Heart left ventricle (tissue), 16 donors: ENCODE results near the gene CCNY. TPM values are rescaled to one million over a fixed set of nuclear protein-coding genes. Genes with fewer than 3 reads are reported as not detected.

Experiments used
- ATAC-seq, 4 donors: fragments of 200-7000 bp; cut with Tn5 transposase; one replicate each; pipeline ENCODE4 v1.9.1; 2020 to 2022; ENCODE audit warnings: moderate library complexity in 4 of 4, mild to moderate bottlenecking in 3 of 4, moderate number of reproducible peaks in 1 of 4
- DNase-seq, 5 donors: peaks; one replicate each; pipeline ENCODE4 v3.0.0-alpha.2; 2020
- H3K27ac ChIP-seq, 12 donors: fragments of 200-600 bp; sonication (generic) in 4 of 12; one replicate each; pipeline versions ENCODE4 v1.5.0 to v1.8.0; 2016 to 2022; ENCODE audit warnings: mild to moderate bottlenecking in 2 of 12
- H3K27me3 ChIP-seq, 9 donors: fragments of 200-600 bp; sonication (generic) in 2 of 9; one replicate each; pipeline versions ENCODE4 v1.5.1 to v1.8.0; 2016 to 2022; ENCODE audit warnings: mild to moderate bottlenecking in 3 of 9
- H3K36me3 ChIP-seq, 9 donors: fragments of 200-600 bp; sonication (generic) in 2 of 9; one replicate each; pipeline versions ENCODE4 v1.5.0 to v1.8.0; 2018 to 2022; ENCODE audit warnings: mild to moderate bottlenecking in 2 of 9
- H3K4me1 ChIP-seq, 12 donors: fragments of 200-600 bp; sonication (generic) in 4 of 12; one replicate each; pipeline versions ENCODE4 v1.5.0 to v1.8.0; 2016 to 2022; ENCODE audit warnings: mild to moderate bottlenecking in 3 of 12
- H3K4me3 ChIP-seq, 12 donors: fragments of 200-600 bp; sonication (generic) in 4 of 12; one replicate each; pipeline versions ENCODE4 v1.5.0 to v1.8.0; 2017 to 2022; ENCODE audit warnings: mild to moderate bottlenecking in 9 of 12, moderate library complexity in 4 of 12
- H3K9me3 ChIP-seq, 12 donors: fragments of 200-600 bp; sonication (generic) in 4 of 12; one replicate each; pipeline versions ENCODE4 v1.5.0 to v1.8.0; 2016 to 2022; ENCODE audit warnings: mild to moderate bottlenecking in 1 of 12
- CTCF ChIP-seq, 12 donors: fragments of 200-600 bp; sonication (generic) in 4 of 12; IDR thresholded peaks; one replicate each; pipeline versions ENCODE4 v1.5.0 to v1.8.0; 2018 to 2022; ENCODE audit warnings: antibody characterized with exemption in 12 of 12, mild to moderate bottlenecking in 5 of 12
- POLR2A ChIP-seq, 2 donors: fragments of 450-650 bp; IDR thresholded peaks; one replicate each; pipeline ENCODE4 v1.6.1; 2017; ENCODE audit warnings: antibody characterized with exemption in 2 of 2, mild to moderate bottlenecking in 2 of 2, moderate library complexity in 2 of 2
- WGBS, 4 donors: extraction: QIAGEN DNeasy Blood & Tissue Kit in 2 of 4; methylation state at CpG; one replicate each; pipeline versions ENCODE4 v1.1.5 to v1.1.7; 2013 to 2018; 5-methylcytosine and 5-hydroxymethylcytosine counted together
- intact Hi-C, 10 donors: fragments of 100-400 bp; cut with DNase I; formaldehyde crosslinking; loops; one replicate each; pipeline versions ENCODE4 v1.11.1 to v1.14.2; 2022
- polyA plus RNA-seq, 2 donors: library from polyadenylated mRNA; stranded (reverse); fragments of 200-250 nt; gene quantifications; one replicate each; pipeline ENCODE4 v1.2.3, GENCODE V29; 2013
- total RNA-seq, 9 donors: library from RNA; depleted of rRNA in 2 of 9; stranded (reverse); fragments of >200 nt in 2 of 9; fragmentation: NEBNext Ultra II Directional in 3 of 9; extraction: Animal tissue kit (Norgen Biotek cat#: 25700) in 3 of 9; gene quantifications; one replicate each; pipeline versions ENCODE4 v1.1.0 to v1.2.4, GENCODE V29; 2016 to 2023
- donor health status: ischemic (EF 13 %, LVEDD 7.1; RV severe dilation, severe dysfunction).
- donor health status: healthy with polysubstance abuse.
- donor health status: DM: no; HTN: yes; CAD: no.
- donor health status: DM: no; HTN: no; CAD: no.
- donor health status: ischemic (EF 25% LVEDD 6.9; RV normal size, moderate dysfunction).
- donor health status: ischemic (EF 25% LVEDD 5.7; RV mildly dilated, moderate dysfunction).
- donor health status: healthy.
- donor health status: DM: yes; HTN: yes; CAD: no.
- donor health status: ischemic (EF 35%, LVEDD 5.7; RV mildly dilated, moderate dysfunction).
- donor health status: nonischemic (EF 11% LVEDD 7.7; RV severe dilation, severe dysfunction).
- donor health status: DM: yes; HTN: yes; CAD: no.
- donor health status: PGD.
- donor health status: ischemic (EF 29% LVEDD 5.4; RV normal size, mild dysfunction).
- donor health status: nonischemic (EF 23%, LVEDD 6.1; RV moderate dilation, normal function).

CCNY gene
- total and polyA plus RNA-seq, 11 donors, result 26.4 to 106 (median 80.7) TPM

DNA sequence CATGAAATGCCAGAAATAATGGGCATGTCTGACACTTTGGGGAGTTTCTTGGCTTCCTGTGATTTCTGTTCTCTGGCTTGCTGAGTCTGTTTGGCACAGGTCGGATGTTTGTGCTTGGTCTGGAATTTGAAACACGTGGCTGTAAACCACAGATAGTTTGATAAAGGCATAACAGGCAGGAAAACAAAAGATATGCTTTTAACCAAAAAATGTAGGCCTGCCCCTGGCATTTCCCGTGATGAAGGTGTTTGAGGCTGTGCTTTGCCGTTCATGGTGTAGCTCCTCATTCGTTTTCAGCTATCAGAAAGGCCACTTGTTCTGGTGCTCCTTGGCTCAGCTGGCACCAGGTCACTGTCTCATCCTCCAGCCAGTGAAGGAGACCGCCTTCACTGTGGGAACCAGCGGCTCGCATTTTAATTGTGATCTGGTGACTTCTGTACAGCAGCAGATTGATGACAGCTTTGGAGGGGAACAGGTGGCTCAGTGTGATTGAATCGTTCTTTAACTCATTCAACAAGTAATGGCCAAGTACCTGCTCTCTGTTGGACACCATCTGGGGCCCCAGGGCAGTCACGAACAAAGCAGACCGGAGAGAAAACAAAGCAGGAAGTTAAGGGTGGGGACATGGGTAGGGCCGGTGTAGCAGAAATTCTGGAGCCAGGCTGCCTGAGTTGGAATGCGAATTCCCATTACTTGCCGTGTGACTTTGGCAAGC lies 111.5 kb downstream of the CCNY start:
- DNase-seq, result no peak
- WGBS, 4 donors, result 14 to 23% (median 18%) methylated on average over 14 of the region's 14 CpGs
- TF ChIP-seq CTCF (IDR thresholded peaks at IDR 0.05), result no peak
- TF ChIP-seq POLR2A (IDR thresholded peaks at IDR 0.05), result no peak

GRCh38 chr10:35448687-35449662 lies 112.7 kb downstream of the CCNY start:
- peaks cover 0 to 92% (median 82%) of the 10 kb centered on the region in 12 donors for H3K4me1 ChIP-seq

More for the DNA sequence above, 111.5 kb downstream of the CCNY start:
- peak overlapping the region; percentile 69 to 95 (median 82) for H3K27ac ChIP-seq
- ATAC-seq, result peak in 3 of 4 donors; percentile 29 to 36 (median 31)
- peaks cover 0 to 84% (median 74%) of the 10 kb centered on the region in 12 donors for H3K4me1 ChIP-seq
- H3K9me3 ChIP-seq, result peaks cover 0 to 28% (median 18%) of the 10 kb centered on the region in 12 donors
- H3K4me3 ChIP-seq, result peak overlapping the region in 3 of 12 donors; percentile 6 to 12 (median 11)
- no peaks in the 10 kb centered on the region for H3K27me3 ChIP-seq
- intact Hi-C loops, result loop anchor here in 4 of 10 donors (5.0 to 10.0 kb wide), 5 partner anchors 47 to 71 kb away; no protein-coding TSS in a partner anchor
- H3K36me3 ChIP-seq, result peaks cover 0 to 5% (median 0%) of the 10 kb centered on the region in 9 donors

GRCh38 chr10:35449944-35450343 lies 113.6 kb downstream of the CCNY start:
- TF ChIP-seq CTCF (IDR thresholded peaks at IDR 0.05), result no peak
- no peak for TF ChIP-seq POLR2A (IDR thresholded peaks at IDR 0.05)
- DNase-seq (no peak), ATAC-seq (no peak)
- Histone ChIP-seq H3K4me1 (peaks cover 0 to 100% (median 92%) of the 10 kb centered on the region in 12 donors), H3K27me3 (no peaks in the 10 kb centered on the region), H3K36me3 (no peaks in the 10 kb centered on the region), H3K9me3 (peaks cover 0 to 7% (median under 1%) of the 10 kb centered on the region in 12 donors), H3K4me3 (no peak overlapping the region), H3K27ac (peak overlapping the region; percentile 69 to 95 (median 82))
- intact Hi-C loops, result loop anchor here in 6 of 10 donors (5.0 to 10.0 kb wide), 9 partner anchors 45 to 115 kb away; partner anchors contain the start of gene CCNY (in 4 of the 6)
- 56 to 63% (median 60%) methylated on average over 5 of the region's 5 CpGs for WGBS, 4 donors

More at GRCh38 chr10:35448687-35449662, 112.7 kb downstream of the CCNY start:
- DNase-seq (peak in 3 of 5 donors; percentile 55 to 61 (median 58)), ATAC-seq (peak; percentile 19 to 32 (median 26))
- WGBS, 4 donors, result 58 to 66% (median 64%) methylated on average over 11 of the region's 11 CpGs
- no peak overlapping the region for H3K4me3 ChIP-seq
- no peaks in the 10 kb centered on the region for H3K36me3 ChIP-seq
- H3K27me3 ChIP-seq, result no peaks in the 10 kb centered on the region
- intact Hi-C loops, result loop anchor here in 4 of 10 donors (5.0 to 10.0 kb wide), 5 partner anchors 46 to 72 kb away; no protein-coding TSS in a partner anchor
- peak overlapping the region; percentile 69 to 95 (median 82) for H3K27ac ChIP-seq
- peaks cover 0 to 17% (median 9%) of the 10 kb centered on the region in 12 donors for H3K9me3 ChIP-seq
- TF ChIP-seq CTCF (IDR thresholded peaks at IDR 0.05) (no peak), POLR2A (IDR thresholded peaks at IDR 0.05) (no peak)
